ENCODE results near the gene EXOC3L4. TPM values are rescaled to one million over a fixed set of nuclear protein-coding genes. Genes with fewer than 3 reads are reported as not detected.
"Not testable (repeated sequence)": the region's sequence is repeated elsewhere in the genome, so short reads cannot be mapped to it uniquely, and the experiment has no call there.

EXOC3L4 gene
- polyA plus RNA-seq: not detected in 2 replicates
- not detected in 2 replicates for polyA minus RNA-seq

DNA sequence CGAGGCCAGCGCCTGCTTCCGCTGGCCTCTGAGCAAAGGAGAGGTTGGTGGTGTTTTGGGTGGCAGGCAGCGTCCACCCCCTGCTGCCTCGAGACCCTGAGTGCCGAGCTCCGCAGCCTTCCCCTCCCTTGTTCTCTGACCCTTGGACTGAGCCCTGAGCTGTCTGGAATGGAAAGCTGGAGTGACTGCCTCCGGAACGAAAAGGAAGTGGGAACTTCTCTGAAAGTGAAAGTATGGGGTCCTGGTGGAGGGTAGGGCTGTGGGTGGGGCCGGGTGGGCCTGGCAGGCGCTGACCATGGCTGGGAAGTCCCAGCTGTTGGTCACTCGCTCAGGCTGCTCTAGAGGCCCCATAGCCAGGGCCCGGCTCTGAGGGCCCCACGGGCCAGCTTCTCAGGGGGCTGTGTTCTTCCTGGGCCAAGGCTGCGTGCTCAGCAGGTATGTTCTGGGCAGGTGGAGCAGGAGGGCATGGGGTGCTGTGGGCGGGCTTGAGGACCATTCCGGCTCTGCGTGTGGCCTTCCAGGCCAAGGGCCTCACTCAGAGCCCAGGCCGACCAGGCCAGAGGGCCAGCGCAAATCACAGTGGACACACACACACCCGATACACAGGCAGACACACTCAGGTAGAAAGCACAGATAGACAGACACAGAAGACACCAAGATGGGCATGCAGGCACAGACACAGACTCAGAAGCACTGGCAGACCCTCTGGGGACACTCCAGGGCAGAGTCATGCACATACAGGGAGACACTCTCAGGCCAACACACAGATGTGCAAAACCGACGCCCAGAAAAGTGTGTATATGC lies at the start of gene EXOC3L4:
EXOC3L4 (plus strand) TSS at position 320 of the 804 bp plus-strand sequence. CDS start 5,495 bp downstream, outside the sequence.
- no peak within 1 kb of the TSS for H3K27ac ChIP-seq (ENCODE audit: low read length)
- no peak within 1 kb of the TSS for H3K4me2 ChIP-seq (ENCODE audit: low read length)
- no peaks in the 10 kb centered on the region for H3K9me3 ChIP-seq (ENCODE audit: low read length)
- H3K79me2 ChIP-seq (replicated peaks; ENCODE audit: insufficient read depth, low read length): no peaks in the 10 kb centered on the region
- no peaks in the 10 kb centered on the region for H4K20me1 ChIP-seq (ENCODE audit: insufficient read depth)
- H3F3A ChIP-seq (ENCODE audit: insufficient read depth, low read length, poor library complexity, severe bottlenecking): no peaks in the 10 kb centered on the region
- no peaks in the 10 kb centered on the region for H3K27me3 ChIP-seq (ENCODE audit: insufficient read depth, low read depth, low read length)
- no peak within 1 kb of the TSS for H2AFZ ChIP-seq (ENCODE audit: low read depth, low read length)
- H3K36me3 ChIP-seq (ENCODE audit: insufficient read depth, low read length): no peaks in the 10 kb centered on the region
- no peak within 1 kb of the TSS for H3K9ac ChIP-seq (ENCODE audit: low read length)
- TF ChIP-seq, protein P1, sequence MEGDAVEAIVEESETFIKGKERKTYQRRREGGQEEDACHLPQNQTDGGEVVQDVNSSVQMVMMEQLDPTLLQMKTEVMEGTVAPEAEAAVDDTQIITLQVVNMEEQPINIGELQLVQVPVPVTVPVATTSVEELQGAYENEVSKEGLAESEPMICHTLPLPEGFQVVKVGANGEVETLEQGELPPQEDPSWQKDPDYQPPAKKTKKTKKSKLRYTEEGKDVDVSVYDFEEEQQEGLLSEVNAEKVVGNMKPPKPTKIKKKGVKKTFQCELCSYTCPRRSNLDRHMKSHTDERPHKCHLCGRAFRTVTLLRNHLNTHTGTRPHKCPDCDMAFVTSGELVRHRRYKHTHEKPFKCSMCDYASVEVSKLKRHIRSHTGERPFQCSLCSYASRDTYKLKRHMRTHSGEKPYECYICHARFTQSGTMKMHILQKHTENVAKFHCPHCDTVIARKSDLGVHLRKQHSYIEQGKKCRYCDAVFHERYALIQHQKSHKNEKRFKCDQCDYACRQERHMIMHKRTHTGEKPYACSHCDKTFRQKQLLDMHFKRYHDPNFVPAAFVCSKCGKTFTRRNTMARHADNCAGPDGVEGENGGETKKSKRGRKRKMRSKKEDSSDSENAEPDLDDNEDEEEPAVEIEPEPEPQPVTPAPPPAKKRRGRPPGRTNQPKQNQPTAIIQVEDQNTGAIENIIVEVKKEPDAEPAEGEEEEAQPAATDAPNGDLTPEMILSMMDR (IDR thresholded peaks at IDR 0.05; ENCODE audit: poor library complexity, severe bottlenecking): no peak
- TF ChIP-seq, protein P2, sequence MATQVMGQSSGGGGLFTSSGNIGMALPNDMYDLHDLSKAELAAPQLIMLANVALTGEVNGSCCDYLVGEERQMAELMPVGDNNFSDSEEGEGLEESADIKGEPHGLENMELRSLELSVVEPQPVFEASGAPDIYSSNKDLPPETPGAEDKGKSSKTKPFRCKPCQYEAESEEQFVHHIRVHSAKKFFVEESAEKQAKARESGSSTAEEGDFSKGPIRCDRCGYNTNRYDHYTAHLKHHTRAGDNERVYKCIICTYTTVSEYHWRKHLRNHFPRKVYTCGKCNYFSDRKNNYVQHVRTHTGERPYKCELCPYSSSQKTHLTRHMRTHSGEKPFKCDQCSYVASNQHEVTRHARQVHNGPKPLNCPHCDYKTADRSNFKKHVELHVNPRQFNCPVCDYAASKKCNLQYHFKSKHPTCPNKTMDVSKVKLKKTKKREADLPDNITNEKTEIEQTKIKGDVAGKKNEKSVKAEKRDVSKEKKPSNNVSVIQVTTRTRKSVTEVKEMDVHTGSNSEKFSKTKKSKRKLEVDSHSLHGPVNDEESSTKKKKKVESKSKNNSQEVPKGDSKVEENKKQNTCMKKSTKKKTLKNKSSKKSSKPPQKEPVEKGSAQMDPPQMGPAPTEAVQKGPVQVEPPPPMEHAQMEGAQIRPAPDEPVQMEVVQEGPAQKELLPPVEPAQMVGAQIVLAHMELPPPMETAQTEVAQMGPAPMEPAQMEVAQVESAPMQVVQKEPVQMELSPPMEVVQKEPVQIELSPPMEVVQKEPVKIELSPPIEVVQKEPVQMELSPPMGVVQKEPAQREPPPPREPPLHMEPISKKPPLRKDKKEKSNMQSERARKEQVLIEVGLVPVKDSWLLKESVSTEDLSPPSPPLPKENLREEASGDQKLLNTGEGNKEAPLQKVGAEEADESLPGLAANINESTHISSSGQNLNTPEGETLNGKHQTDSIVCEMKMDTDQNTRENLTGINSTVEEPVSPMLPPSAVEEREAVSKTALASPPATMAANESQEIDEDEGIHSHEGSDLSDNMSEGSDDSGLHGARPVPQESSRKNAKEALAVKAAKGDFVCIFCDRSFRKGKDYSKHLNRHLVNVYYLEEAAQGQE (IDR thresholded peaks at IDR 0.05; ENCODE audit: borderline replicate concordance): no peak
- TF ChIP-seq SMC3 (conservative IDR thresholded peaks at IDR 0.05; ENCODE audit: poor library complexity) (no peak), POLR2AphosphoS5 (IDR thresholded peaks at IDR 0.05) (no peak), TAF1 (IDR thresholded peaks at IDR 0.05; ENCODE audit: low read depth) (no peak), MXI1 (conservative IDR thresholded peaks at IDR 0.05; ENCODE audit: poor library complexity, severe bottlenecking) (no peak), EZH2 (IDR thresholded peaks at IDR 0.05; ENCODE audit: borderline replicate concordance, insufficient read depth, low read length, poor library complexity, severe bottlenecking) (no peak), RAD21 (conservative IDR thresholded peaks at IDR 0.05) (no peak), EP300 (conservative IDR thresholded peaks at IDR 0.05; ENCODE audit: poor library complexity, severe bottlenecking) (no peak)
- H3K4me3 ChIP-seq (ENCODE audit: low read length): no peak within 1 kb of the TSS
- no peaks in the 10 kb centered on the region for H3K9me2 ChIP-seq (ENCODE audit: insufficient read depth, low read length)

DNA sequence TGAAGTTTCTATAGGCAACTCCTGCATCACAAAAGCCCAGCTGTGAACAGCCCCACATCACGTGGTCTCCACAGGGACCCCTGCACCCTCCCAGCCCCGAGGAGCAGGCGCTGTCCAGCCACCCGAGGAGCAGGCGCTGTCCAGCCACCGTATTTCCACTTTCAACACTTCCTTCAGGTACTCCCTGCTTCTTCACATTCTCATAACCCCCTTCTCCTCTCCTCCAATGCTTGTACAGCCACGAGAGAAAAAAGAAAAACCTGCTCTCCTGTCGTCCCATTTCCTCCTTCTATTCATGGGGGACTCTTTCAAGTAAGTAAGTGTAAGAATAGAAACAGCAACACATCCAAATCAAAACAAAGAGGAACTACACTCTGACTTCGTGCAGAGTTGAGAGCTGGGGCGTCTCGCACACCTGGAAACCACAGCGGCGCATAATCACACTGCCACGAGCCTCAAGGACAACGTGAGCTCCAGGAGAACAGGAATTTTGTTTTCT lies 49.1 kb upstream of the EXOC3L4 start:
- no peaks in the 10 kb centered on the region for H3K27me3 ChIP-seq (ENCODE audit: insufficient read depth, low read depth, low read length)
- H4K20me1 ChIP-seq (ENCODE audit: insufficient read depth): no peaks in the 10 kb centered on the region
- H3K36me3 ChIP-seq (ENCODE audit: insufficient read depth, low read length): peaks cover 9% of the 10 kb centered on the region
- no peak overlapping the region for H3K4me2 ChIP-seq (ENCODE audit: low read length)
- H3K27ac ChIP-seq (ENCODE audit: low read length): no peak overlapping the region
- no peak overlapping the region for H3K4me3 ChIP-seq (ENCODE audit: low read length)
- no peaks in the 10 kb centered on the region for H3F3A ChIP-seq (ENCODE audit: insufficient read depth, low read length, poor library complexity, severe bottlenecking)
- H2AFZ ChIP-seq (ENCODE audit: low read depth, low read length): no peak overlapping the region
- no peaks in the 10 kb centered on the region for H3K9me2 ChIP-seq (ENCODE audit: insufficient read depth, low read length)
- H3K9me3 ChIP-seq (ENCODE audit: low read length): peaks cover 11% of the 10 kb centered on the region
- no peak overlapping the region for H3K9ac ChIP-seq (ENCODE audit: low read length)
- TF ChIP-seq EP300 (conservative IDR thresholded peaks at IDR 0.05; ENCODE audit: poor library complexity, severe bottlenecking): no peak
- TF ChIP-seq, protein P2 (IDR thresholded peaks at IDR 0.05; ENCODE audit: borderline replicate concordance): no peak
- peaks cover 42% of the 10 kb centered on the region for H3K79me2 ChIP-seq (replicated peaks; ENCODE audit: insufficient read depth, low read length)

- not testable (repeated sequence) for H3F3A ChIP-seq (ENCODE audit: insufficient read depth, low read length, poor library complexity, severe bottlenecking); H3K4me3 ChIP-seq (ENCODE audit: low read length); H3K4me2 ChIP-seq (ENCODE audit: low read length); H3K9me3 ChIP-seq (ENCODE audit: low read length); H4K20me1 ChIP-seq (ENCODE audit: insufficient read depth); H3K27me3 ChIP-seq (ENCODE audit: insufficient read depth, low read depth, low read length); H2AFZ ChIP-seq (ENCODE audit: low read depth, low read length); H3K27ac ChIP-seq (ENCODE audit: low read length); H3K9ac ChIP-seq (ENCODE audit: low read length); H3K36me3 ChIP-seq (ENCODE audit: insufficient read depth, low read length); H3K9me2 ChIP-seq (ENCODE audit: insufficient read depth, low read length)
- H3K79me2 ChIP-seq (replicated peaks; ENCODE audit: insufficient read depth, low read length): peaks cover 51% of the 10 kb centered on the region
Observed at GRCh38 chr14:103047453-103047852, 47.1 kb upstream of the EXOC3L4 start.

All from neural cell (in vitro differentiated cells).